Testis (tissue), 2 donors: ENCODE results near the gene EFCAB14.

Experiments used
- CTCF ChIP-seq, 3 experiments: fragments of 450-650 bp in 2 of 3; fragments of 200-600 bp in 1 of 3; sonication (generic) in 1 of 3; IDR thresholded peaks; one replicate each; pipeline ENCODE4 v1.5.1; 2016 to 2019; ENCODE audit warnings: antibody characterized with exemption in 3 of 3, mild to moderate bottlenecking in 2 of 3, moderate library complexity in 1 of 3
- POLR2A ChIP-seq: fragments of 450-650 bp; IDR thresholded peaks from one replicate; pipeline ENCODE4 v1.6.1; 2017; ENCODE audit warnings: antibody characterized with exemption, mild to moderate bottlenecking, moderate library complexity

GRCh38 chr1:46657775-46658174, 61.1 kb downstream of the EFCAB14 start:
- TF ChIP-seq CTCF (IDR thresholded peaks at IDR 0.05) (no peak), POLR2A (no peak)
